CD4-positive, CD25-positive, alpha-beta regulatory T cell (primary cell): ENCODE data around the gene ZNF407. TPM values are rescaled to one million over a fixed set of nuclear protein-coding genes. Genes with fewer than 3 reads are reported as not detected.

Experiments
- ATAC-seq, 2 donors: fragments of 150-1000 bp; cut with Tn5 transposase; one replicate each; pipeline ENCODE4 v1.10.0; 2021; ENCODE audit warnings: low read depth in 2 of 2, moderate number of reproducible peaks in 2 of 2, moderate library complexity in 1 of 2
- DNase-seq, 3 donors: peaks; one replicate each; pipeline versions ENCODE4 v3.0.0 to v3.0.0-alpha.2; 2012 to 2022; ENCODE audit warnings: mixed read lengths in 1 of 3
- H3K27ac ChIP-seq: one replicate; pipeline ENCODE4 v1.7.0; 2013; ENCODE audit warnings: mild to moderate bottlenecking, low read length; ENCODE audit not compliant: insufficient read depth, poor library complexity, severe bottlenecking
- H3K27me3 ChIP-seq: one replicate; pipeline ENCODE4 v1.7.0; 2013; ENCODE audit warnings: low read length; ENCODE audit not compliant: control insufficient read depth, insufficient read depth
- H3K36me3 ChIP-seq: one replicate; pipeline ENCODE4 v1.7.0; 2013; ENCODE audit warnings: mild to moderate bottlenecking, low read length, moderate library complexity; ENCODE audit not compliant: control insufficient read depth, insufficient read depth
- H3K4me1 ChIP-seq: 2 replicates; pipeline ENCODE4 v1.7.0; 2013; ENCODE audit warnings: mild to moderate bottlenecking, low read length; ENCODE audit not compliant: insufficient read depth, control insufficient read depth, poor library complexity, severe bottlenecking
- H3K4me3 ChIP-seq: one replicate; pipeline ENCODE4 v1.7.0; 2013; ENCODE audit warnings: low read depth, mild to moderate bottlenecking, low read length, moderate library complexity
- H3K9me3 ChIP-seq, 2 experiments: 1 replicate in 1 of 2; 2 replicates in 1 of 2; pipeline ENCODE4 v1.7.0; 2013; ENCODE audit warnings: low read length in 2 of 2, mild to moderate bottlenecking in 1 of 2, moderate library complexity in 1 of 2; ENCODE audit not compliant: control insufficient read depth in 2 of 2
- H3K27ac Mint-ChIP-seq, 3 donors: one replicate each; pipeline ENCODE4 v1.8.0; 2020 to 2022; ENCODE audit warnings: mild to moderate bottlenecking in 3 of 3, mixed read lengths in 3 of 3, moderate library complexity in 2 of 3
- H3K27me3 Mint-ChIP-seq: one replicate; pipeline ENCODE4 v1.8.0; 2022; ENCODE audit warnings: mild to moderate bottlenecking, mixed read lengths
- H3K36me3 Mint-ChIP-seq: one replicate; pipeline ENCODE4 v1.8.0; 2020; ENCODE audit warnings: mixed read lengths
- H3K4me1 Mint-ChIP-seq, 4 donors: one replicate each; pipeline ENCODE4 v1.8.0; 2020 to 2022; ENCODE audit warnings: mixed read lengths in 4 of 4, mild to moderate bottlenecking in 1 of 4
- H3K4me3 Mint-ChIP-seq, 4 donors: one replicate each; pipeline ENCODE4 v1.8.0; 2020 to 2022; ENCODE audit warnings: mild to moderate bottlenecking in 4 of 4, mixed read lengths in 4 of 4, moderate library complexity in 3 of 4
- H3K9me3 Mint-ChIP-seq, 7 donors: one replicate each; pipeline ENCODE4 v1.8.0; 2020 to 2022; ENCODE audit warnings: mixed read lengths in 7 of 7, mild to moderate bottlenecking in 3 of 7, moderate library complexity in 2 of 7
- polyA plus RNA-seq, 4 donors: library from polyadenylated mRNA; unstranded; fragments of 300-500 nt; fragmentation: Illumina TruSeq; gene quantifications; one replicate each; pipeline ENCODE4 v1.2.3, GENCODE V29; 2021
- total RNA-seq: library from RNA; stranded (reverse); gene quantifications from one replicate; pipeline ENCODE4 v1.2.3, GENCODE V29; 2022

Gene ZNF407
- total and polyA plus RNA-seq, 5 donors from 2014 or later = 2.0 to 34.0 (median 3.8) TPM

GRCh38 chr18:75105551-75106254, 508.0 kb downstream of the ZNF407 start:
- no peak overlapping the region for H3K27ac ChIP-seq
- H3K9me3 Mint-ChIP-seq = peaks cover 0 to 6% (median 1%) of the 10 kb centered on the region in 7 donors
- no peaks in the 10 kb centered on the region for H3K36me3 Mint-ChIP-seq
- H3K4me1 ChIP-seq = no peaks in the 10 kb centered on the region
- no peaks in the 10 kb centered on the region for H3K36me3 ChIP-seq
- no peak overlapping the region for H3K4me3 ChIP-seq
- H3K27ac Mint-ChIP-seq = no peak overlapping the region
- DNase-seq = no peak
- no peaks in the 10 kb centered on the region for H3K27me3 ChIP-seq
- H3K4me3 Mint-ChIP-seq = no peak overlapping the region
- H3K27me3 Mint-ChIP-seq = peaks cover 10% of the 10 kb centered on the region
- H3K4me1 Mint-ChIP-seq = no peaks in the 10 kb centered on the region
- H3K9me3 ChIP-seq = peaks cover 0 to 3% of the 10 kb centered on the region in 2 experiments
- ATAC-seq = no peak

GRCh38 chr18:75106746-75107145, 509.1 kb downstream of the ZNF407 start:
- H3K4me1 ChIP-seq = no peaks in the 10 kb centered on the region
- Mint-ChIP-seq H3K4me3 (no peak overlapping the region), H3K4me1 (no peaks in the 10 kb centered on the region), H3K27me3 (peaks cover 8% of the 10 kb centered on the region), H3K36me3 (no peaks in the 10 kb centered on the region), H3K9me3 (peaks cover 0 to 4% (median 1%) of the 10 kb centered on the region in 7 donors), H3K27ac (no peak overlapping the region)
- ATAC-seq = no peak
- H3K27ac ChIP-seq = no peak overlapping the region
- no peak for DNase-seq
- H3K9me3 ChIP-seq = no peaks in the 10 kb centered on the region
- H3K4me3 ChIP-seq = no peak overlapping the region
- H3K27me3 ChIP-seq = no peaks in the 10 kb centered on the region
- no peaks in the 10 kb centered on the region for H3K36me3 ChIP-seq

GRCh38 chr18:75107196-75107930, 509.7 kb downstream of the ZNF407 start:
- no peaks in the 10 kb centered on the region for H3K4me1 Mint-ChIP-seq
- Histone ChIP-seq H3K27me3 (no peaks in the 10 kb centered on the region), H3K4me3 (no peak overlapping the region), H3K27ac (no peak overlapping the region), H3K36me3 (no peaks in the 10 kb centered on the region), H3K9me3 (no peaks in the 10 kb centered on the region), H3K4me1 (no peaks in the 10 kb centered on the region)
- H3K4me3 Mint-ChIP-seq = no peak overlapping the region
- no peaks in the 10 kb centered on the region for H3K9me3 Mint-ChIP-seq
- H3K36me3 Mint-ChIP-seq = no peaks in the 10 kb centered on the region
- ATAC-seq = no peak
- peaks cover 4% of the 10 kb centered on the region for H3K27me3 Mint-ChIP-seq
- H3K27ac Mint-ChIP-seq = no peak overlapping the region
- no peak for DNase-seq

GRCh38 chr18:75107931-75108276, 510.2 kb downstream of the ZNF407 start:
- Mint-ChIP-seq H3K27me3 (peaks cover 4% of the 10 kb centered on the region), H3K9me3 (no peaks in the 10 kb centered on the region), H3K4me1 (no peaks in the 10 kb centered on the region), H3K27ac (no peak overlapping the region), H3K4me3 (no peak overlapping the region), H3K36me3 (no peaks in the 10 kb centered on the region)
- Histone ChIP-seq H3K27me3 (no peaks in the 10 kb centered on the region), H3K4me3 (no peak overlapping the region), H3K4me1 (no peaks in the 10 kb centered on the region), H3K9me3 (no peaks in the 10 kb centered on the region), H3K27ac (no peak overlapping the region), H3K36me3 (no peaks in the 10 kb centered on the region)
- ATAC-seq = no peak
- DNase-seq = no peak

GRCh38 chr18:75108579-75109318, 511.1 kb downstream of the ZNF407 start:
- Mint-ChIP-seq H3K9me3 (no peaks in the 10 kb centered on the region), H3K4me1 (no peaks in the 10 kb centered on the region), H3K27ac (no peak overlapping the region), H3K4me3 (no peak overlapping the region), H3K27me3 (peaks cover 4% of the 10 kb centered on the region), H3K36me3 (no peaks in the 10 kb centered on the region)
- H3K9me3 ChIP-seq = no peaks in the 10 kb centered on the region
- no peak overlapping the region for H3K27ac ChIP-seq
- H3K4me1 ChIP-seq = no peaks in the 10 kb centered on the region
- H3K36me3 ChIP-seq = no peaks in the 10 kb centered on the region
- H3K4me3 ChIP-seq = no peak overlapping the region
- no peaks in the 10 kb centered on the region for H3K27me3 ChIP-seq
- no peak for DNase-seq
- ATAC-seq = no peak

GRCh38 chr18:75109319-75109691, 511.6 kb downstream of the ZNF407 start:
- Histone ChIP-seq H3K36me3 (no peaks in the 10 kb centered on the region), H3K4me3 (no peak overlapping the region), H3K27me3 (no peaks in the 10 kb centered on the region), H3K27ac (no peak overlapping the region), H3K9me3 (no peaks in the 10 kb centered on the region), H3K4me1 (no peaks in the 10 kb centered on the region)
- H3K9me3 Mint-ChIP-seq = no peaks in the 10 kb centered on the region
- no peaks in the 10 kb centered on the region for H3K36me3 Mint-ChIP-seq
- no peak for ATAC-seq
- no peak for DNase-seq
- peaks cover 4% of the 10 kb centered on the region for H3K27me3 Mint-ChIP-seq
- no peak overlapping the region for H3K4me3 Mint-ChIP-seq
- H3K27ac Mint-ChIP-seq = peak overlapping the region in 1 of 3 donors; percentile 29
- no peaks in the 10 kb centered on the region for H3K4me1 Mint-ChIP-seq

- ATAC-seq (no peak), DNase-seq (no peak)
- H3K36me3 Mint-ChIP-seq = no peaks in the 10 kb centered on the region
- H3K27ac ChIP-seq = no peak overlapping the region
- peak overlapping the region in 1 of 3 donors; percentile 29 for H3K27ac Mint-ChIP-seq
- H3K4me1 Mint-ChIP-seq = no peaks in the 10 kb centered on the region
- no peaks in the 10 kb centered on the region for H3K27me3 ChIP-seq
- H3K4me3 Mint-ChIP-seq = no peak overlapping the region
- peaks cover 4% of the 10 kb centered on the region for H3K27me3 Mint-ChIP-seq
- no peak overlapping the region for H3K4me3 ChIP-seq
- H3K36me3 ChIP-seq = no peaks in the 10 kb centered on the region
- H3K4me1 ChIP-seq = no peaks in the 10 kb centered on the region
- no peaks in the 10 kb centered on the region for H3K9me3 Mint-ChIP-seq
- no peaks in the 10 kb centered on the region for H3K9me3 ChIP-seq
Observed at GRCh38 chr18:75109819-75110218, 512.1 kb downstream of the ZNF407 start.
